8988T (cell line): ENCODE data around the gene TMEM250.

Experiments used
- DNase-seq: peaks from one replicate; pipeline ENCODE4 v3.0.0; 2011

TMEM250 gene

GRCh38 chr9:136147038-136147889 lies 28.6 kb upstream of the TMEM250 start:
- DNase-seq: no peak

- no peak for DNase-seq
Measured at GRCh38 chr9:136146126-136147037, 27.7 kb upstream of the TMEM250 start.

GRCh38 chr9:136145580-136145979 lies 26.9 kb upstream of the TMEM250 start:
- no peak for DNase-seq

- DNase-seq: no peak
Measured at GRCh38 chr9:136144450-136144849, 25.8 kb upstream of the TMEM250 start.

- DNase-seq: no peak
Measured at GRCh38 chr9:136143215-136144001, 24.7 kb upstream of the TMEM250 start.

GRCh38 chr9:136142859-136143214 lies 24.2 kb upstream of the TMEM250 start:
- no peak for DNase-seq

GRCh38 chr9:136142414-136142796 lies 23.7 kb upstream of the TMEM250 start:
- DNase-seq: no peak

- DNase-seq: no peak
Measured at GRCh38 chr9:136141682-136142413, 23.2 kb upstream of the TMEM250 start.

- DNase-seq: no peak
Measured at GRCh38 chr9:136140966-136141365, 22.3 kb upstream of the TMEM250 start.

- no peak for DNase-seq
Measured at GRCh38 chr9:136140046-136140445, 21.4 kb upstream of the TMEM250 start.

- DNase-seq: peak; percentile 90
Measured at GRCh38 chr9:136138566-136138965, 19.9 kb upstream of the TMEM250 start.

- no peak for DNase-seq
Measured at GRCh38 chr9:136137321-136138265, 18.9 kb upstream of the TMEM250 start.

- no peak for DNase-seq
Measured at GRCh38 chr9:136136127-136136925, 17.7 kb upstream of the TMEM250 start.

- DNase-seq: no peak
Measured at GRCh38 chr9:136135326-136136126, 16.9 kb upstream of the TMEM250 start.

GRCh38 chr9:136133959-136134484 lies 15.3 kb upstream of the TMEM250 start:
- DNase-seq: no peak

GRCh38 chr9:136133191-136133958 lies 14.7 kb upstream of the TMEM250 start:
- no peak for DNase-seq

GRCh38 chr9:136132512-136133050 lies 13.9 kb upstream of the TMEM250 start:
- DNase-seq: no peak
